Measurements from ENCODE around the gene TBCE. TPM values are rescaled to one million over a fixed set of nuclear protein-coding genes. Genes with fewer than 3 reads are reported as not detected.

TBCE gene
- total RNA-seq, 1 experiment from 2014 or later: 41.0 TPM

DNA sequence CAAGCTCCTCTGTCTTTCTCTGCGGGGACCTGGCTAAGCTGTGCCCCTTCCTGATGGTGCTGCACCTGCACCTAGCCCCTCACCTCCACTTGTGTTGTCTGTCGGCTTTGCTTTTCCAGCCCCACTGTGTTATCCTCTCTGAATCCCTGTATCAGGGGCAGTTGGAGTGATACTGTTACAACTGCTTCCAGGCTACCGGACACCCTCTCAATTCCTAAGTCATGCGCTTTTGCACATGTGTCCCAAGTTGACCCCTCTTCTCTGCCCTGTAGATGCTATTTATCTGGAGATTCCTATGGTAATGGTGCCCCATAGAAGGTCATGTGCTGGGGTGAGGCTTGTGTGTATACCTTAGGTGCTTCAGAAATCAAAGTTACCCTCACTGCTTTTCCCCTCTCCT, 58.9 kb downstream of the TBCE start:
- ATAC-seq (no peak), DNase-seq (no peak)
- H3K9me2 ChIP-seq (replicated peaks; ENCODE audit: low read length): no peaks in the 10 kb centered on the region
- no peaks in the 10 kb centered on the region for H3K36me3 ChIP-seq (ENCODE audit: low read depth, low read length)
- H3K9ac ChIP-seq (ENCODE audit: low read length): no peak overlapping the region
- H3K79me2 ChIP-seq (ENCODE audit: low read length): no peaks in the 10 kb centered on the region
- H3K27ac ChIP-seq (ENCODE audit: low read length): no peak overlapping the region
- H3K9me3 ChIP-seq (ENCODE audit: low read length): no peaks in the 10 kb centered on the region
- intact Hi-C loops (cut with micrococcal nuclease): no loop called here
- H3K4me3 ChIP-seq (ENCODE audit: low read length): no peak overlapping the region
- H3K27me3 ChIP-seq (ENCODE audit: low read length): no peaks in the 10 kb centered on the region
- H2AFZ ChIP-seq (ENCODE audit: low read length): no peak overlapping the region
- CTCF ChIA-PET: no interaction called here
- no peaks in the 10 kb centered on the region for H4K20me1 ChIP-seq (ENCODE audit: low read length)
- 0 out of 2 replicates have a peak, but pooled peaks cover 4% of the 10 kb centered on the region for H3K4me1 ChIP-seq (ENCODE audit: insufficient read depth, low read length)
- POLR2A ChIA-PET (ENCODE audit: unreplicated experiment): no interaction called here
- H3F3A ChIP-seq (ENCODE audit: low read length, unreplicated experiment): no peaks in the 10 kb centered on the region
- BruUV-seq (replicated peaks): no TSS peak
- TF ChIP-seq EZH2 (IDR thresholded peaks at IDR 0.05; ENCODE audit: low read length, unreplicated experiment) (no peak), EZH2phosphoT487 (IDR thresholded peaks at IDR 0.05; ENCODE audit: borderline replicate concordance, low read length) (no peak)
- TF ChIP-seq, protein P1, sequence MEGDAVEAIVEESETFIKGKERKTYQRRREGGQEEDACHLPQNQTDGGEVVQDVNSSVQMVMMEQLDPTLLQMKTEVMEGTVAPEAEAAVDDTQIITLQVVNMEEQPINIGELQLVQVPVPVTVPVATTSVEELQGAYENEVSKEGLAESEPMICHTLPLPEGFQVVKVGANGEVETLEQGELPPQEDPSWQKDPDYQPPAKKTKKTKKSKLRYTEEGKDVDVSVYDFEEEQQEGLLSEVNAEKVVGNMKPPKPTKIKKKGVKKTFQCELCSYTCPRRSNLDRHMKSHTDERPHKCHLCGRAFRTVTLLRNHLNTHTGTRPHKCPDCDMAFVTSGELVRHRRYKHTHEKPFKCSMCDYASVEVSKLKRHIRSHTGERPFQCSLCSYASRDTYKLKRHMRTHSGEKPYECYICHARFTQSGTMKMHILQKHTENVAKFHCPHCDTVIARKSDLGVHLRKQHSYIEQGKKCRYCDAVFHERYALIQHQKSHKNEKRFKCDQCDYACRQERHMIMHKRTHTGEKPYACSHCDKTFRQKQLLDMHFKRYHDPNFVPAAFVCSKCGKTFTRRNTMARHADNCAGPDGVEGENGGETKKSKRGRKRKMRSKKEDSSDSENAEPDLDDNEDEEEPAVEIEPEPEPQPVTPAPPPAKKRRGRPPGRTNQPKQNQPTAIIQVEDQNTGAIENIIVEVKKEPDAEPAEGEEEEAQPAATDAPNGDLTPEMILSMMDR (conservative IDR thresholded peaks at IDR 0.05; ENCODE audit: low read depth, low read length): no peak
- no peak overlapping the region for H3K4me2 ChIP-seq (ENCODE audit: low read length)

DNA sequence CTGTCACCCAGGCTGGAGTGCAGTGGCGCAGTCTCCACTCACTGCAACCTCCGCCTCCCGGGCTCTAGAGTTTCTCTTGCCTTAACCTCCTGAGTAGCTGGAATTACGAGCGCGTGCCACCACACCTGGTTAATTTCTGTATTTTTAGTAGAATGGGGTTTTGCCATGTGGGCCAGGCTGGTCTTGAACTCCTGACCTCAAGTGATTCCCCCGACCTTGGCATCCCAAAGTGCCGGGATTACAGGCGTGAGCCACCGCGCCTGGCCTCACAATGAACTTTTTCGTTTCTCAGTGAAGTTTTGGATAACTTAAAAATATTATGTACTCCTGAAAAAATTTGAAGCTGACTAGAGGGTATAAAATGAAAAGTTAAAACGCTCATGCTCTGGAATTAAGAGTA, 59.5 kb downstream of the TBCE start:
- no peaks in the 10 kb centered on the region for H3K27me3 ChIP-seq (ENCODE audit: low read length)
- no peaks in the 10 kb centered on the region for H3K36me3 ChIP-seq (ENCODE audit: low read depth, low read length)
- H3K9me2 ChIP-seq (replicated peaks; ENCODE audit: low read length): no peaks in the 10 kb centered on the region
- H3K9ac ChIP-seq (ENCODE audit: low read length): no peak overlapping the region
- H2AFZ ChIP-seq (ENCODE audit: low read length): no peak overlapping the region
- no peak overlapping the region for H3K4me3 ChIP-seq (ENCODE audit: low read length)
- H3K4me2 ChIP-seq (ENCODE audit: low read length): no peak overlapping the region
- 0 out of 2 replicates have a peak, but pooled peaks cover 4% of the 10 kb centered on the region for H3K4me1 ChIP-seq (ENCODE audit: insufficient read depth, low read length)
- H3K9me3 ChIP-seq (ENCODE audit: low read length): no peaks in the 10 kb centered on the region
- TF ChIP-seq EZH2 (IDR thresholded peaks at IDR 0.05; ENCODE audit: low read length, unreplicated experiment) (no peak), EZH2phosphoT487 (IDR thresholded peaks at IDR 0.05; ENCODE audit: borderline replicate concordance, low read length) (no peak)
- TF ChIP-seq, protein P1 (conservative IDR thresholded peaks at IDR 0.05; ENCODE audit: low read depth, low read length): no peak
- DNase-seq: no peak
- no TSS peak for BruUV-seq (replicated peaks)
- no peaks in the 10 kb centered on the region for H3K79me2 ChIP-seq (ENCODE audit: low read length)
- POLR2A ChIA-PET (ENCODE audit: unreplicated experiment): no interaction called here
- H4K20me1 ChIP-seq (ENCODE audit: low read length): no peaks in the 10 kb centered on the region
- intact Hi-C loops (cut with micrococcal nuclease): no loop called here
- H3K27ac ChIP-seq (ENCODE audit: low read length): no peak overlapping the region
- ATAC-seq: no peak
- CTCF ChIA-PET: no interaction called here
- no peaks in the 10 kb centered on the region for H3F3A ChIP-seq (ENCODE audit: low read length, unreplicated experiment)

DNA sequence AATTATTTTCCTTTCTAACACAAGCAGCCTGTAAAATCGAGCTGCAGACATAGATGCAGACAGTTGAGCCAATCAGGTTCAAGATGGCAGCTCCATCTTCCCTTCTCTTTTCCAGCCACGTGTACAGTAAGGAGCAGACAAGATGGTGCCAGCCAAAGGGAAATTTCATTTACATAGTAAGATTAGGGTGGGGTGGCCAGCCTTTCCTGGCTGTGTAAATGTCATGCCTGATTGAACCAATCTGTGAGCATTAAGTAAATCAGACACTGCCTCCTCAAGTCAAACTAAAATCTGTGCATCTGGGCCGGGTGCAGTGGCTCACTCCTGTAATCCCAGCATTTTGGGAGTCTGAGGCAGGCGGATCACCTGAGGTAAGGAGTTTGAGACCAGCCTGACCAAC, 60.2 kb downstream of the TBCE start:
- H3K79me2 ChIP-seq (ENCODE audit: low read length): no peaks in the 10 kb centered on the region
- CTCF ChIA-PET: no interaction called here
- no TSS peak for BruUV-seq (replicated peaks)
- no peak for TF ChIP-seq EZH2phosphoT487 (IDR thresholded peaks at IDR 0.05; ENCODE audit: borderline replicate concordance, low read length)
- TF ChIP-seq, protein P1 (conservative IDR thresholded peaks at IDR 0.05; ENCODE audit: low read depth, low read length): no peak
- no peak for TF ChIP-seq EZH2 (IDR thresholded peaks at IDR 0.05; ENCODE audit: low read length, unreplicated experiment)
- H3K27ac ChIP-seq (ENCODE audit: low read length): no peak overlapping the region
- no peak overlapping the region for H3K4me2 ChIP-seq (ENCODE audit: low read length)
- no peaks in the 10 kb centered on the region for H3K27me3 ChIP-seq (ENCODE audit: low read length)
- no peaks in the 10 kb centered on the region for H4K20me1 ChIP-seq (ENCODE audit: low read length)
- H3K9me2 ChIP-seq (replicated peaks; ENCODE audit: low read length): no peaks in the 10 kb centered on the region
- H2AFZ ChIP-seq (ENCODE audit: low read length): no peak overlapping the region
- ATAC-seq (no peak), DNase-seq (no peak)
- H3K4me3 ChIP-seq (ENCODE audit: low read length): no peak overlapping the region
- intact Hi-C loops (cut with micrococcal nuclease): no loop called here
- POLR2A ChIA-PET (ENCODE audit: unreplicated experiment): no interaction called here
- H3F3A ChIP-seq (ENCODE audit: low read length, unreplicated experiment): no peaks in the 10 kb centered on the region
- H3K36me3 ChIP-seq (ENCODE audit: low read depth, low read length): no peaks in the 10 kb centered on the region
- no peak overlapping the region for H3K9ac ChIP-seq (ENCODE audit: low read length)
- H3K4me1 ChIP-seq (ENCODE audit: insufficient read depth, low read length): 0 out of 2 replicates have a peak, but pooled peaks cover 4% of the 10 kb centered on the region
- H3K9me3 ChIP-seq (ENCODE audit: low read length): no peaks in the 10 kb centered on the region

Measured in PC-3 (cell line).